MM.1S (cell line): ENCODE measurements around the gene EPM2AIP1.

ENCODE experiments used
- DNase-seq: peaks from one replicate; pipeline ENCODE4 v3.0.0-alpha.2; 2015
- H2AFZ ChIP-seq: fragments of 300-600 bp; sonication (generic); 2 replicates; pipeline ENCODE4 v1.6.0; 2016; ENCODE audit warnings: antibody characterized with exemption, low read length
- H3F3A ChIP-seq: fragments of 300-600 bp; sonication (generic); 2 replicates; pipeline ENCODE4 v1.6.1; 2016; ENCODE audit warnings: mild to moderate bottlenecking, antibody characterized with exemption, low read length, moderate library complexity, mixed read lengths; ENCODE audit not compliant: insufficient read depth
- H3K27ac ChIP-seq: fragments of 300-600 bp; sonication (generic); 2 replicates; pipeline ENCODE4 v1.5.1; 2016; ENCODE audit warnings: mild to moderate bottlenecking, low read length
- H3K27me3 ChIP-seq: fragments of 300-600 bp; sonication (generic); replicated peaks from 2 replicates; pipeline ENCODE4 v1.6.0; 2016; ENCODE audit warnings: low read length; ENCODE audit not compliant: insufficient read depth
- H3K36me3 ChIP-seq: fragments of 300-600 bp; sonication (generic); replicated peaks from 2 replicates; pipeline ENCODE4 v1.6.1; 2016; ENCODE audit warnings: mild to moderate bottlenecking, low read length, mixed read lengths; ENCODE audit not compliant: insufficient read depth
- H3K4me1 ChIP-seq: fragments of 300-600 bp; sonication (generic); 2 replicates; pipeline ENCODE4 v1.6.1; 2016; ENCODE audit warnings: low read length, mixed read lengths
- H3K4me2 ChIP-seq: fragments of 300-600 bp; sonication (generic); 2 replicates; pipeline ENCODE4 v1.6.0; 2016; ENCODE audit warnings: low read depth, low read length
- H3K4me3 ChIP-seq: fragments of 300-600 bp; sonication (generic); 2 replicates; pipeline ENCODE4 v1.5.1; 2016; ENCODE audit warnings: low read length, mixed read lengths
- H3K79me2 ChIP-seq: fragments of 300-600 bp; sonication (generic); 2 replicates; pipeline ENCODE4 v1.6.1; 2016; ENCODE audit warnings: mixed run types, low read length, mixed read lengths
- H3K9ac ChIP-seq: fragments of 300-600 bp; sonication (generic); 2 replicates; pipeline ENCODE4 v1.6.1; 2016; ENCODE audit warnings: low read length, mixed read lengths
- H3K9me2 ChIP-seq: fragments of 300-600 bp; sonication (generic); replicated peaks from 2 replicates; pipeline ENCODE4 v1.6.1; 2016; ENCODE audit warnings: mild to moderate bottlenecking, low read length, mixed read lengths; ENCODE audit not compliant: insufficient read depth
- H3K9me3 ChIP-seq: fragments of 300-600 bp; sonication (generic); replicated peaks from 2 replicates; pipeline ENCODE4 v1.6.1; 2016; ENCODE audit warnings: mild to moderate bottlenecking, low read length, mixed read lengths; ENCODE audit not compliant: insufficient read depth
- H4K20me1 ChIP-seq: fragments of 300-600 bp; sonication (generic); 2 replicates; pipeline ENCODE4 v1.6.1; 2016; ENCODE audit warnings: mild to moderate bottlenecking, low read length, moderate library complexity, mixed read lengths; ENCODE audit not compliant: insufficient read depth
- CTCF ChIP-seq: fragments of 300-600 bp; sonication (generic); IDR thresholded peaks from 2 replicates; pipeline ENCODE4 v1.5.1; 2016; ENCODE audit warnings: antibody characterized with exemption, low read length, mixed read lengths
- EZH2 ChIP-seq: fragments of 300-600 bp; sonication (generic); optimal IDR thresholded peaks from 2 replicates; pipeline ENCODE3; 2017; ENCODE audit warnings: low read depth, mild to moderate bottlenecking, antibody characterized with exemption, low read length, mixed read lengths
- EZH2phosphoT487 ChIP-seq: fragments of 300-600 bp; sonication (generic); IDR thresholded peaks from 2 replicates; pipeline ENCODE4 v1.6.1; 2018; ENCODE audit warnings: antibody characterized with exemption, low read length

EPM2AIP1 gene

GRCh38 chr3:37025561-37026335, 32.8 kb upstream of the EPM2AIP1 start:
- Histone ChIP-seq H3K27ac (no peak overlapping the region), H3K9me3 (no peaks in the 10 kb centered on the region), H3K36me3 (no peaks in the 10 kb centered on the region; the same call in none of the 2 replicates), H3K79me2 (no peaks in the 10 kb centered on the region), H3K27me3 (no peaks in the 10 kb centered on the region), H2AFZ (no peak overlapping the region), H3F3A (0 out of 2 replicates have a peak, but pooled peaks cover 4% of the 10 kb centered on the region), H3K9ac (no peak overlapping the region), H3K4me1 (peaks cover 7% of the 10 kb centered on the region), H4K20me1 (no peaks in the 10 kb centered on the region), H3K4me2 (no peak overlapping the region), H3K4me3 (no peak overlapping the region), H3K9me2 (no peaks in the 10 kb centered on the region)
- no peak for DNase-seq
- TF ChIP-seq EZH2 (no peak), EZH2phosphoT487 (no peak), CTCF (no peak)

- peak; percentile 26 for DNase-seq
- no peaks in the 10 kb centered on the region for H3K79me2 ChIP-seq
- H2AFZ ChIP-seq = no peak overlapping the region
- no peaks in the 10 kb centered on the region for H3K27me3 ChIP-seq
- no peaks in the 10 kb centered on the region for H4K20me1 ChIP-seq
- H3K4me1 ChIP-seq = peaks cover 7% of the 10 kb centered on the region
- no peak overlapping the region for H3K4me3 ChIP-seq
- H3K9me2 ChIP-seq = no peaks in the 10 kb centered on the region
- H3K27ac ChIP-seq = peak overlapping the region; percentile 20; the same call in 1 of the 2 replicates
- 0 out of 2 replicates have a peak, but pooled peaks cover 4% of the 10 kb centered on the region for H3F3A ChIP-seq
- TF ChIP-seq CTCF (no peak), EZH2phosphoT487 (no peak), EZH2 (no peak)
- no peaks in the 10 kb centered on the region for H3K9me3 ChIP-seq
- no peak overlapping the region for H3K9ac ChIP-seq
- H3K4me2 ChIP-seq = peak overlapping the region; percentile 43; the same call in 1 of the 2 replicates
- H3K36me3 ChIP-seq = no peaks in the 10 kb centered on the region; the same call in none of the 2 replicates
Measured at GRCh38 chr3:37024820-37025405, 32.0 kb upstream of the EPM2AIP1 start.

GRCh38 chr3:37024092-37024491, 31.2 kb upstream of the EPM2AIP1 start:
- TF ChIP-seq CTCF (peak; percentile 27; the same call in 1 of the 2 replicates), EZH2 (no peak), EZH2phosphoT487 (no peak)
- H2AFZ ChIP-seq = no peak overlapping the region
- no peaks in the 10 kb centered on the region; the same call in 1 of the 2 replicates for H3K36me3 ChIP-seq
- H4K20me1 ChIP-seq = no peaks in the 10 kb centered on the region
- H3K4me2 ChIP-seq = no peak overlapping the region
- no peak overlapping the region for H3K4me3 ChIP-seq
- H3K4me1 ChIP-seq = peaks cover 7% of the 10 kb centered on the region
- no peak overlapping the region for H3K27ac ChIP-seq
- no peaks in the 10 kb centered on the region for H3K9me3 ChIP-seq
- H3K9me2 ChIP-seq = no peaks in the 10 kb centered on the region
- DNase-seq = peak; percentile 21
- no peak overlapping the region for H3K9ac ChIP-seq
- 0 out of 2 replicates have a peak, but pooled peaks cover 4% of the 10 kb centered on the region for H3F3A ChIP-seq
- H3K27me3 ChIP-seq = no peaks in the 10 kb centered on the region
- no peaks in the 10 kb centered on the region for H3K79me2 ChIP-seq
